ENCODE data around the gene TNS3. TPM values are rescaled to one million over a fixed set of nuclear protein-coding genes. Genes with fewer than 3 reads are reported as not detected.
A peak's percentile ranks its signal among the peaks of the same experiment; 100 is the strongest.

The TNS3 gene
- total RNA-seq, 1 donor from 2014 or later = 5.7 TPM

DNA sequence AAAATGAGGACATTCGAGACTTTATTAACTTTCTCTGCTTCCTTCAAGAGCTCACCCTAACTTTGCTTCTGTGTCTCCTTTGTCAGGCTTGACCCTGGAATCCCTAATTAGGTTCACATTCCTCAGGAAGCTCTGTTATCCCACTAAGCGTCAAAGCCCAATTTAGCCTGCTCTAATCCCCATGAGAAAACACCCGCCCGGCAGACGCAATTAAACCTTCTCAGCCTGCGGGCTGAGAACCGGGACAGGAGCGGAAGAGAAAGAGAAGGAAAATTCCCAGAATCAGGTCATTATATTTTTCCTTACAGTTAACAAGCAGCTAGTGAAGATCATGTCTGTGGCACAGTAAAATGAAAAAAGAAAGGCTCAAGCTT, 93.0 kb downstream of the TNS3 start:
- no peaks in the 10 kb centered on the region for H3K36me3 Mint-ChIP-seq (ENCODE audit: low read depth)
- no peak for DNase-seq
- peaks cover under 1% of the 10 kb centered on the region for H3K27me3 Mint-ChIP-seq
- no peaks in the 10 kb centered on the region for H3K9me3 Mint-ChIP-seq
- no peak overlapping the region for H3K27ac Mint-ChIP-seq
- H3K4me1 Mint-ChIP-seq = peaks cover 7% of the 10 kb centered on the region
- intact Hi-C loops (cut with micrococcal nuclease) = no loop called here
- H3K4me3 Mint-ChIP-seq = no peak overlapping the region

DNA sequence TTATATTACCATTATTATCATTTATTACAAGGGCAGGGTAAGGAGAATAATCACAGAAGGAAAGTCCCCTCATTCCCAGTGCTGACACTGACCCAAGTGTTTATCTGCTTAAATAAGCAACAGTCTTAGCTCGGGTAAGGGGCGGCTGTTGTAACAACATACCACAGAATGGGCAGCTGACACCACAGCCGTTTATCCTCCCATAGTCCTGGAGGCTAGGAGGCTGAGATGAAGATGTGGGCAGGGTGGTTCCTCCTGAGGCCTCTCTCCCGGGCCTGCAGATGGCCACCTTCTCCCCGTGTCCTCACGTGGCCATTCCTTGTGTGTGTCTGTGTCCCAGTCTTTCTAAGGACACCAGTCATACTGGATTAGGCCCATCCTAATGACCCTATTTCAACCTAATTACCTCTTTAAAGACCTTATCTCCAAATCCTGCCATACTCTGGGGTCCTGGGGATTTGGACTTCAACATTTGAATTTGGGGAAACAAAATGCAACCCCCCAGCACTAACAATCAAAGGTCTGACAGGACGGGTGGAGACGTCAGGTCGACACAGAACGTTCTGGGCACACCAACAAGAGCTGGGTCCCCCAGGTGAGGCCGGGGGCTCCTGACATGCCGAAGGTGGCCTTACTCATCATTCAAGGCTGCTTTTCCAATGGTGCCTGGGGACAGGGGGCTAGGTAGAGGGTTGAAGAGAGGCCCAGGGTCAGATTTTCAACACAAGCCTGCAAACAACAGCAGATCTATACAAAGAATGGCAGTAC, 93.5 kb downstream of the TNS3 start:
- H3K4me3 Mint-ChIP-seq = no peak overlapping the region
- H3K36me3 Mint-ChIP-seq (ENCODE audit: low read depth) = no peaks in the 10 kb centered on the region
- H3K9me3 Mint-ChIP-seq = no peaks in the 10 kb centered on the region
- intact Hi-C loops (cut with micrococcal nuclease) = no loop called here
- DNase-seq = no peak
- no peaks in the 10 kb centered on the region for H3K27me3 Mint-ChIP-seq
- peaks cover 7% of the 10 kb centered on the region for H3K4me1 Mint-ChIP-seq
- no peak overlapping the region for H3K27ac Mint-ChIP-seq

DNA sequence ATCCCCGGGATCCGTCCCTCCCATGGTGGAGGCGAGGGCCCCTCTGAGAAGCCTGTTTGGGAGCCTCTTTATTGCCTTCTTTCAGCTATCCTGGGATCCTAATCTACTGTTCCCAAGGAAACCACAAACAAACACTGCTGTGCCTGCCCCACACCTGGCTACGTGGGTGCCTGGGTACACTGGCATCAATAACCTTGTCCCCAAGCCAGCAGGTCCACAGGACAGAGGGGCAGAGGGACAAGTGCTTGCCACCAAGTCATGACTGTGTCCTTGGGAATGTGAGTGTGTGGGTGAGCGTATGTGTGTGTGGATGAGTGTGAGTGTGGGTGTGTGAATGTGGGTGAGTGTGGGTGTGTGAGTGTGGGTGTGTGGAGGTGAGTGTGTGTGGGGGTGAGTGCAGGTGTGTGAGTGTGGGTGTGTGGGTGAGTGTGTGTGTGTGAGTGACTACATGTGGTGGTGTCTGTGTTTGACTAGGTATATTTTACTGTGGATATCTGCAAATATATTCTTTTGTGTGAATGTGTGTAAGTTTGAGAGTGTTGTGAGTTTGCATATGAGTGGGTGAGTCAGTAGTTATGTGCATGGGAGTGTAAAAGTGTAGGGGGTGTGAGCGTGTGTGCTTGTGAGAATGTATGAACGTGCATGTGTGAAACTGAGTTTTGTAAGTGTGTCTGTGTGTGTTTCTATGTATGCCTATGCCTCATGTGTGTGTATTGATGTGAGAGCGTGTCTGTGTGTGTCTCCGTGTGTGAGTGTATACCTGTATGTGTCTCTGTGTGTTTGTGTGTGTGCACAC, 96.1 kb downstream of the TNS3 start:
- DNase-seq = no peak
- H3K27me3 Mint-ChIP-seq = no peaks in the 10 kb centered on the region
- intact Hi-C loops (cut with micrococcal nuclease) = no loop called here
- H3K9me3 Mint-ChIP-seq = peaks cover 5% of the 10 kb centered on the region
- peak overlapping the region; percentile 49 for H3K27ac Mint-ChIP-seq
- H3K36me3 Mint-ChIP-seq (ENCODE audit: low read depth) = no peaks in the 10 kb centered on the region
- no peak overlapping the region for H3K4me3 Mint-ChIP-seq
- H3K4me1 Mint-ChIP-seq = peaks cover 24% of the 10 kb centered on the region

DNA sequence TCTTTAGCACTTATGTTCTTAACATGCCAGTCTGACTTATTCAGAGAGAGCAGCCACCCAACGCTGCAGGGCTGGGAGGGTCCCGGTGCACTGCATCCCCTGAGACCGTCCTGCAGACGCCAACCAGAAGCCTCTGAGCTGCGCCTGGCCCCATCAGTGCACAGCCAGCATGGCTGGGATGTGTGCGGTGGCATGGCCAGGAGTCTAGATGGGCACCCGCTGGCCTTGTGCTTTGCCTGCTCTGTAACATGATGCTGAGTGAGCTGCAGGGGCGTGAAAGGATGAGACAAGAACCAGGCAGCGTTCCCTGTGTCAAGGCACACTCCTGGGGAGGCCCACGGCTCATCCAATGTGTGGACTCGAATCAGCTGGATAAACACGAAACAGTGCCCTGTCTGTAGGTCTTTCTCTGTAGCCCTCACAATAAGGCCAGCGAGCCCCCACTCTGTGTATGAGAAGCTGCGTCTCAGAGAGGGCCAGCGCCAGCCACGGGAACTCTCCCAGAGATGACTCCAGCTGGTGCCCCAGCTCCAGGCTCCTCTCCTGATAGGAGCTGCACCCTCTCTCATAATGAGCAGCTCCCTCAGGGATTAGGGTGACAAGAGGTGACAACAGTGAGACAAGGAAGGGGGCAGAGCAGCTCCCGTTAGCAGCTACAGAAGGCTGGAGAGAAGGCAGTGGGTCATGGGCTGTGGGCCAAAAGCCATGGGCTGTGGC, 96.8 kb downstream of the TNS3 start:
- intact Hi-C loops (cut with micrococcal nuclease) = loop anchor here (5.0 kb wide), 3 partner anchors 123 to 602 kb away; partner anchors contain the start of genes C7orf57 and UPP1

DNA sequence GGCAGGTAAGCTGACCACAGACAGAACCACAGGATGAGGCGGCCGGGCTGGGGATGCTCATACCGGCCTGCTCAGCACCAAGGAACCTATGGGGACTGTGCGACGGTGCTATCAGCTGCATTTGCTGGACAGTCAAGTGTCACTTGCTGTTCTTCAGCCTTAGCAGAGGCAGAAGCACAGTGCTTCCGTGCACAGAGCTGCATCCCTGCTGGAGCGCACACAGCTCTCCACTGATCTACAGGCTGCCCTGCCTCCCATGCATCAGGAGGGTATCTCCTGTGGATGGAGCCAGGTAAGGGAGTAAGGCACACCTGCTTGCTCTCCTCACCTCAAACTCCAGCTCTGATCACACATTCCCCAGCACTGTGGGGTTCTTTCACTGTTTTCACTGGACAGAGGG, 97.5 kb downstream of the TNS3 start:
- Mint-ChIP-seq H3K9me3 (peaks cover 5% of the 10 kb centered on the region), H3K27me3 (no peaks in the 10 kb centered on the region), H3K4me3 (no peak overlapping the region), H3K36me3 (ENCODE audit: low read depth) (no peaks in the 10 kb centered on the region), H3K27ac (no peak overlapping the region), H3K4me1 (peaks cover 28% of the 10 kb centered on the region)
- no peak for DNase-seq
- intact Hi-C loops (cut with micrococcal nuclease) = loop anchor here (5.0 kb wide), 3 partner anchors 122 to 603 kb away; partner anchors contain the start of genes C7orf57 and UPP1

More for the DNA sequence above, 96.8 kb downstream of the TNS3 start:
- DNase-seq = no peak
- Mint-ChIP-seq H3K27me3 (no peaks in the 10 kb centered on the region), H3K4me3 (no peak overlapping the region), H3K27ac (no peak overlapping the region), H3K36me3 (ENCODE audit: low read depth) (no peaks in the 10 kb centered on the region), H3K9me3 (peaks cover 5% of the 10 kb centered on the region), H3K4me1 (peaks cover 28% of the 10 kb centered on the region)

DNA sequence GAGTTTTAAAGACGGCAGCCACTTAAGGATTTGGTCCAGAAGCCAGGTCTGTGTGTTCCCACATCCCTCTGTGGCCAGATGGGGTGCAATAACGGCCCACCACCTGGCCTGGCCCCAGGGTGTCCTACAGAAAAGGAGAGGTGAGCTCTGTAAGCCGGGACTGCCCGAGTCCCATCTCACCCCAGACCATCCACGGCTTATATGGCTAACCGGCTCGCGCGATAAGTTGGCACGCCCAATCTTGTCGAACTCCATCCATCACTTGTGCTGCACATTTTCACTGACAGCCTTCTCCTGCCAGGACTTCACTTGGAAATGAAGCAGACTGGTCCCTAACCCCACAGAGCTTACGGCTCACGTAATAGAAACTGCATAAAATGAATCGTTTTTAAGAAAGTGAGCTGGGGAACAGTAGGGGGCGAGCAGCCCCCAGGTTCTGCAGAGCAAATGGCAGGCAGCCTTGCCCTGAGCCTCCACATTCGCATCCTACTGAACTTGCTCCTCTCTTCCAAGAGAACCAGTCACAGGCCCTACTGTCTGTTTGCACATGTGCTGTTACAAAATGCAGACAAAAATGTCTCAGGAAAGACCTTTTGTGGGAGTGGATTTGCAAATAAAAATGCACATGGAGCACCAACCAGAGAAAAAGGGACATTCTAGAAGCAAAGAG, 98.2 kb downstream of the TNS3 start:
- Mint-ChIP-seq H3K4me1 (peaks cover 28% of the 10 kb centered on the region), H3K27me3 (no peaks in the 10 kb centered on the region), H3K36me3 (ENCODE audit: low read depth) (no peaks in the 10 kb centered on the region), H3K27ac (no peak overlapping the region), H3K4me3 (no peak overlapping the region), H3K9me3 (peaks cover 5% of the 10 kb centered on the region)
- intact Hi-C loops (cut with micrococcal nuclease) = loop anchor here (2.0 to 5.0 kb wide), 4 partner anchors 121 to 604 kb away; partner anchors contain the start of genes C7orf57 and UPP1
- DNase-seq = no peak

DNA sequence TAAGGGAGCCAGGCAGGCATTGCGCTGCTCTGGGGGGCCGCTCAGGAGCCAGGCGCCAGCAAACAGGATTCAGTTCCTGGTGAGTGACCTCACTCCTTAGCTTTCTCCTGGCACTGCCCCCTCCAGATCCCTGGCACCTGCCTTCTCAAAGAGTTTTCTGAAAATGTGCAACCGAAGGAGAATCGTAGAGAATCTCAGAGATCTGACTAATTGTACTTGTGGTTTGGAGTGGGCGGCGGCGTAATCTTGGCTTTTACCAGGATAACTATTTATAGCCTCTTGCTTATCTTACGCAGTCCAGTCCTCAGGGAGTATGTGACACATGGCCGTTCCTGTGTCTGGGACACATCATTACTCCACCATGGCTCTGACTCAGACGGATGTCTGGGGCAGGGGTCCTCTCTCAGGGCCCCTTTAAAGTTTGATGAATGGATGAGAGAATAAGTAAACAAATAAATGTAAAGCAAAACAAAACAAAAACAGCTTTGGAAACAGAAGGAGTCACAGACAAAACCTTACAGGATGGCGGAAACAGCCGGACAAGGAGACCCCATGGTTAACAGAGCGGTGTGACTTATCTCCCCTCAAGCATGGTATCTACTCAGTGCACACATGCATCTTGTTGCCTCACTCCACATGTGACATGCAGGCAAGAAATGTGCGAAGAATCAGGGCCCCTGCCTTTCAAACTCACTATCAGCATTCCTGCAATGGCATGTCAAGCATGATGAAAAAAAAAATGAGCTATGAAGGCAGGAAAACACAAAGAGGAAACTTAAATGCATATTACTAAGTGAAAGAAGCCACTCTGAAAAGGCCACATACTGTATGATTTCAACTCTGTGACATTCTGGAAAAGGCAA, 99.7 kb downstream of the TNS3 start:
- H3K4me1 Mint-ChIP-seq = peaks cover 33% of the 10 kb centered on the region
- H3K36me3 Mint-ChIP-seq (ENCODE audit: low read depth) = no peaks in the 10 kb centered on the region
- peak overlapping the region; percentile 86 for H3K27ac Mint-ChIP-seq
- H3K4me3 Mint-ChIP-seq = peak overlapping the region; percentile 58
- H3K27me3 Mint-ChIP-seq = no peaks in the 10 kb centered on the region
- intact Hi-C loops (cut with micrococcal nuclease) = loop anchor here (1.0 to 5.0 kb wide), 5 partner anchors 15 to 605 kb away; partner anchors contain the start of genes C7orf57 and UPP1
- peaks cover 5% of the 10 kb centered on the region for H3K9me3 Mint-ChIP-seq
- DNase-seq = no peak

DNA sequence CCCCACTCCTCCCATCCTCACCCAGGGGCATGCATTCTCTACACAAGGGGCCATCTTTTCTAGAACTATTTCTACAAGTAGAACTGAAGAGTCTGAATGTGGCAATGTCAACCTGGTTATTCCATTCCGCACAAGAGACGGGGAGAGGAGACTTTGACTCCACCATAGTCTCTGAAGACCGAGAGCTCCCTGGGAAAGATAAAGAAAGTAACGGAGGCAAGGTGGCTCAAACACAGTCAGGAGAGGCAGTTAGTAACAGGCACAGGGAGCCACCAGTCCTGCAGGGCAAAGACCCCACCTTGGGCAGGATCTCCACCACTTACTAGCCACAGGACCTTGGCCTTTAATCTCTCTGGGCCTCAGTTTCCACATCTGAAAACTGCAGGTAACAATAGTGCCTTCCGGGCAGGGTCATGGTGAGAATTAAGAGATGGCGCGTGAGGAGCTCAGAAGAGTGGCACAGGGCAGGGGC, 100.3 kb downstream of the TNS3 start:
- Mint-ChIP-seq H3K27ac (peak overlapping the region; percentile 86), H3K4me1 (peaks cover 33% of the 10 kb centered on the region), H3K4me3 (peak overlapping the region; percentile 58), H3K9me3 (peaks cover 5% of the 10 kb centered on the region), H3K36me3 (ENCODE audit: low read depth) (no peaks in the 10 kb centered on the region), H3K27me3 (no peaks in the 10 kb centered on the region)
- intact Hi-C loops (cut with micrococcal nuclease) = loop anchor here (1.0 to 5.0 kb wide), 5 partner anchors 16 to 606 kb away; partner anchors contain the start of genes C7orf57 and UPP1
- DNase-seq = no peak

DNA sequence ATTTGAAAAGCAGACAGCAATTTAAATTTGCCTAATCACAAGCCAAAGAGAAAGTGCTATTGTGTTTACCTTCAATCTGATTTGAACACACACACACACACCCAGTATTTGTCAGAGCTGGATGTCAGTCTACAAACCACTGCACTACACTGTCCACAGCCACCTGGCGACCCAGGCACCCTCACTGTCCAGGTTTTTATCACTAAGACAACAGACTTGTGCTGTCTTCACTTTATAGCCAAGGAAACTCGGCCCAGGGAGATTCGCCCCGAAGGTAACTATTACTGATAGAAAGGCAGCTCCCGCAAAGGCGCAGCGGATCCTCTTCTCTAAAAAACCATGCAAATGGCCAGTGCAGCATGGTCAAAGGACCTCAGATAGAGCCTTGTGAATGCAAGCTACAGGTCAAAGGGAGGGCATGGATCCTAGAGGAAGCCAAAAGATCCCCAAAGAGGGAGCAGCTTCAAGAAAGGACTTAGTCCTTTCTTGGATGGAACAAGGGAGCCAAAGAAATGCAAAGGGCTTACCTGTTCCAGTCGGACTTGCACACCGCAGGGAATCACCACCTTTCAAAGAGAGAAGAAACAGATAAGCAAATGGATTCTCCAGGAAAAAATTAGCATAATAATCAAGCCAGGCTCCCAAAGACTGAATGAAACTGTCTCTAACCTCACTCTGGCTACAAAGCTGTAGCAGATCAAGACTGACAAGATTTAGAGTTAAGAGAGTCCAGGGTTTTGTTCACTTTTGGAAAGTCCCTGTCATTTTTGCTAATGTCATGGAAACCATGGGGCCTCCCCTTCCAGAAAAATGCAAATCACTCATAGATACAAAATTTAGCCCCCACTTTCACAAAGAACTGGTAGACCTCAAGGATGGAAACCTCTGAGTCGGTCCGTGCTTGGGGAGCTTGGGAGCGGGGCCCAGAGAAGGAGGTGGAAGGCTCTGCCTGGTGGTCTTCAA, 101.1 kb downstream of the TNS3 start:
- H3K4me1 Mint-ChIP-seq = peaks cover 29% of the 10 kb centered on the region
- no peaks in the 10 kb centered on the region for H3K27me3 Mint-ChIP-seq
- H3K36me3 Mint-ChIP-seq (ENCODE audit: low read depth) = no peaks in the 10 kb centered on the region
- H3K9me3 Mint-ChIP-seq = peaks cover 5% of the 10 kb centered on the region
- DNase-seq = no peak
- peak overlapping the region; percentile 86 for H3K27ac Mint-ChIP-seq
- peak overlapping the region; percentile 59 for H3K4me3 Mint-ChIP-seq
- intact Hi-C loops (cut with micrococcal nuclease) = loop anchor here (5.0 kb wide), 3 partner anchors 119 to 606 kb away; partner anchors contain the start of genes C7orf57 and UPP1

DNA sequence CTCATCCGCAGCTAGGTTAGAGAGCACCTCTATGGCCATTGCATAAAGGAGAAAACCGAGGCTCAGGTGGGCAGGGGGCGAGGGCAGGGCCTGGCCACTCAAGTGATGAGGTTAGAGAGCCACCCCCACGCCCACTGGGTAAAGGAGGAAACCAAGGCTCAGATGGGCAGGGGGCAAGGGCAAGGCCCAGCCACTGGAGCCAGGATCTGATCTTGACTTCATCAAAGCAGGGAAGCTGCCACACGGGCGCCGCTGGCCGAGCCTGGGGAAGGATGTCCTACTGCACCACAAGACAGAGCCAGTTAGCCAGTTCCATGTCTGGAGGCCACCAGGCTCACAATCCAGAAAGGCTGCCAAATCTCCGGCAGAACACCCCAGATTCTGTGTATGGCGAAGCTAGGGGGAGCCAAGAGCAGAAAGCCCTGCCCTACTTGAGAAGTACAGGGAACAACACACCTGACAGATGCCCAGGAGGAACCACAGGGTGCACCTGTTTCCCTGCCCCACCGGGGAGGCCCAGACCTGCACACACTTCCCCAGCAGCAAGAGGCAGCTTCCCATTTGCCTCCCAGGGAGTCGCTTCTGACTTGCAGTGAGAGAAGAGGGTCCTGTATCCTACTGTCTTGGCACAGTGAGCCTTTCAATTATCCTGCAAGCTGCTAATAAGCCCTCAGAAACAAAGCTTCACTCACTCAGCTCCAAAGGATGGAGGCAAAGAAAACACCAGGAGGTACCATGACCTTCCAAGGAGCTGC, 101.9 kb downstream of the TNS3 start:
- intact Hi-C loops (cut with micrococcal nuclease) = loop anchor here (5.0 kb wide), 3 partner anchors 118 to 607 kb away; partner anchors contain the start of genes C7orf57 and UPP1
- H3K36me3 Mint-ChIP-seq (ENCODE audit: low read depth) = no peaks in the 10 kb centered on the region
- H3K4me1 Mint-ChIP-seq = peaks cover 26% of the 10 kb centered on the region
- no peaks in the 10 kb centered on the region for H3K27me3 Mint-ChIP-seq
- peaks cover 5% of the 10 kb centered on the region for H3K9me3 Mint-ChIP-seq
- H3K27ac Mint-ChIP-seq = no peak overlapping the region
- no peak for DNase-seq
- peak overlapping the region; percentile 59 for H3K4me3 Mint-ChIP-seq
